ENCODE data around the gene MOGAT3. TPM values are rescaled to one million over a fixed set of nuclear protein-coding genes. Genes with fewer than 3 reads are reported as not detected.

MOGAT3 gene
- total RNA-seq, 1 experiment from 2014 or later = 0.15 TPM

DNA sequence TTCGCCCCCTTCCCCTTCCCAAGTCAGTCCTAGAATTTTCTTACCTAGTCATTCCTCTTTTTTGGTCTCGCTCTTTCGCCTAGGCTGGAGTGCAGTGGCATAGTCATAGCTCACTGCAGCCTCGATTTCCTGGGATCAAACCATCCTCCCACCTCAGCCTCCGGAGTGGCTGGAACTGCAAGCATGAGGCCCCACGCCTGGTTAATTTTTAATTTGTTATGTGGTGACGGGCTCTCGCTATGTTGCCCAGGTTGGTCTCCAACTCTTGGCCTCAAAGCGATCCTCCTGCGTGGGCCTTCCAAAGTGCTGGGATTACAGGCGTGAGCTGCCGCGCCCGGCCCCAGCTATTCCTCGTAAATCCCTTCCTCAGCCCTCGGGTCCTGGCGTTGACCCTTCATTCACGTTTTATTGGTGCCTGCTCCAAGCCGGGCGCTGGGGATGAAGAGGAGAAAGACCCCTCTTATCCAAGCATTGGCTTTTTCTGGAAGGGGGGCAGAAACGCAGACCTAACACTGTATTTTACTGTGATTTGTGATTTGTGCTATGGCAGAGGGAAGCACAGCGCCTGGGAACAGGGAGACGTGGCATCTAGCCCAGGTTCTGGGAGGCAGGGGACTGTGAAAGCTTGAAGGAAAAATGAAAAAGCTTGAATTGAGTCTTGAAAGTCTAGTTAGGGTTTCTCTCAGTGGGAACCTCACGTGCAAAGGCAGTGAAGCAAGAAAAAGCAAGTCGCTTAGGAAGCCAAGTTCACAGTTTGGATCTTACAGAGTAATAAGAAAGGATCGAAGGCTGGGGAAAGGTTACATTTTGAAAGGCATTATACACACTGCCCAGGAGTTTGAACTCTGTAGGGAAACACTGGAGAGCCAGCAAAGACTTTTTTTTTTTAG is 17.6 kb upstream of the MOGAT3 start:
- peak overlapping the region; percentile 96 to 99 for H3K4me3 Mint-ChIP-seq
- no peak overlapping the region for H2BK12ac ChIP-seq (ENCODE audit: insufficient read length, low read depth, low read length)
- no peak overlapping the region for H3K4ac ChIP-seq (ENCODE audit: low read depth, low read length)
- H3K23ac ChIP-seq (ENCODE audit: insufficient read length, low read depth, low read length) = no peak overlapping the region
- H3K9me3 Mint-ChIP-seq = no peaks in the 10 kb centered on the region
- no peak overlapping the region for H3K14ac ChIP-seq (ENCODE audit: insufficient read depth, low read length)
- peaks cover 3% of the 10 kb centered on the region; the same call in 1 of the 2 replicates for H3K4me1 ChIP-seq (ENCODE audit: insufficient read depth, low read length)
- no peaks in the 10 kb centered on the region for H4K20me1 ChIP-seq (ENCODE audit: control insufficient read depth, insufficient read depth, insufficient read length)
- H3K9me3 ChIP-seq (ENCODE audit: control insufficient read depth, low read depth, low read length) = no peaks in the 10 kb centered on the region
- no peak overlapping the region for H4K8ac ChIP-seq (replicated peaks; ENCODE audit: insufficient read length, low read depth, low read length)
- no peak overlapping the region for H3K56ac ChIP-seq (ENCODE audit: insufficient read length, low read depth, low read length)
- peaks cover 7% of the 10 kb centered on the region for H3K23me2 ChIP-seq (ENCODE audit: insufficient read length, low read depth, low read length, poor library complexity, severe bottlenecking)
- H3K4me1 Mint-ChIP-seq = peaks cover 19 to 23% of the 10 kb centered on the region in 2 experiments
- H2AFZ ChIP-seq (ENCODE audit: low read length) = no peak overlapping the region
- H3K4me2 ChIP-seq (ENCODE audit: insufficient read depth, insufficient read length, low read length) = peak overlapping the region; percentile 50
- no peaks in the 10 kb centered on the region for H3K27me3 ChIP-seq (ENCODE audit: insufficient read depth, low read length)
- no peaks in the 10 kb centered on the region; the same call in 1 of the 2 replicates for H3K27me3 Mint-ChIP-seq (ENCODE audit: low read depth)
- H3K36me3 Mint-ChIP-seq (ENCODE audit: insufficient read depth in 1 of 3, low read depth in 3 of 3) = peaks cover 10 to 38% (median 19%) of the 10 kb centered on the region in 3 experiments
- H4K91ac ChIP-seq (ENCODE audit: insufficient read length, low read depth, low read length) = no peak overlapping the region
- no peak overlapping the region for H3K18ac ChIP-seq (ENCODE audit: insufficient read length, low read depth, low read length)
- H3K27ac Mint-ChIP-seq = peak overlapping the region; percentile 66 to 95 (median 80)
- TF ChIP-seq, protein P1, sequence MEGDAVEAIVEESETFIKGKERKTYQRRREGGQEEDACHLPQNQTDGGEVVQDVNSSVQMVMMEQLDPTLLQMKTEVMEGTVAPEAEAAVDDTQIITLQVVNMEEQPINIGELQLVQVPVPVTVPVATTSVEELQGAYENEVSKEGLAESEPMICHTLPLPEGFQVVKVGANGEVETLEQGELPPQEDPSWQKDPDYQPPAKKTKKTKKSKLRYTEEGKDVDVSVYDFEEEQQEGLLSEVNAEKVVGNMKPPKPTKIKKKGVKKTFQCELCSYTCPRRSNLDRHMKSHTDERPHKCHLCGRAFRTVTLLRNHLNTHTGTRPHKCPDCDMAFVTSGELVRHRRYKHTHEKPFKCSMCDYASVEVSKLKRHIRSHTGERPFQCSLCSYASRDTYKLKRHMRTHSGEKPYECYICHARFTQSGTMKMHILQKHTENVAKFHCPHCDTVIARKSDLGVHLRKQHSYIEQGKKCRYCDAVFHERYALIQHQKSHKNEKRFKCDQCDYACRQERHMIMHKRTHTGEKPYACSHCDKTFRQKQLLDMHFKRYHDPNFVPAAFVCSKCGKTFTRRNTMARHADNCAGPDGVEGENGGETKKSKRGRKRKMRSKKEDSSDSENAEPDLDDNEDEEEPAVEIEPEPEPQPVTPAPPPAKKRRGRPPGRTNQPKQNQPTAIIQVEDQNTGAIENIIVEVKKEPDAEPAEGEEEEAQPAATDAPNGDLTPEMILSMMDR (conservative IDR thresholded peaks at IDR 0.05) = no peak
- H2BK5ac ChIP-seq (ENCODE audit: insufficient read length, low read length) = no peak overlapping the region
- no peaks in the 10 kb centered on the region for H3K79me2 ChIP-seq (ENCODE audit: insufficient read depth, low read length)
- no peak for DNase-seq
- H2BK120ac ChIP-seq (ENCODE audit: low read depth, low read length, poor library complexity, severe bottlenecking) = no peak overlapping the region
- no peak overlapping the region for H3K27ac ChIP-seq (ENCODE audit: insufficient read length, low read depth, low read length)
- H3T11ph ChIP-seq (ENCODE audit: low read length) = no peak overlapping the region
- H2AK5ac ChIP-seq (ENCODE audit: insufficient read length, low read length) = no peak overlapping the region
- no peak overlapping the region for H4K5ac ChIP-seq (ENCODE audit: insufficient read length, low read depth, low read length)
- H2BK15ac ChIP-seq (ENCODE audit: low read depth, low read length) = no peak overlapping the region
- no peaks in the 10 kb centered on the region for H3K79me1 ChIP-seq (ENCODE audit: insufficient read depth, low read depth, low read length, poor library complexity, severe bottlenecking)
- no peak overlapping the region for H2BK20ac ChIP-seq (ENCODE audit: low read depth, low read length, poor library complexity, severe bottlenecking)
- WGBS (ENCODE audit: extremely low coverage, insufficient read length, low lambda C conversion rate) = no CpG with 5 or more reads among the region's 26 CpGs
- H3K9ac ChIP-seq (ENCODE audit: extremely low read depth, insufficient read length, low read length) = peak overlapping the region; percentile 71
